ENCODE data around the gene GRIFIN.

Gene GRIFIN

GRCh38 chr7:2445898-2446555, 30.2 kb downstream of the GRIFIN start:
- Histone ChIP-seq H3K36me3 (ENCODE audit: insufficient read depth, low read length) (no peaks in the 10 kb centered on the region), H3K4me1 (ENCODE audit: control insufficient read depth, insufficient read depth, low read length) (peaks cover 9% of the 10 kb centered on the region), H3K9me3 (replicated peaks; ENCODE audit: low read length) (no peaks in the 10 kb centered on the region), H3K9ac (ENCODE audit: low read depth, low read length) (no peak overlapping the region), H3K27me3 (ENCODE audit: control insufficient read depth, insufficient read depth, low read length) (peaks cover 2% of the 10 kb centered on the region), H3K4me2 (ENCODE audit: low read length) (no peak overlapping the region), H3K4me3 (ENCODE audit: low read length) (no peak overlapping the region)

GRCh38 chr7:2445047-2445446, 31.2 kb downstream of the GRIFIN start:
- Histone ChIP-seq H3K4me3 (ENCODE audit: low read length) (no peak overlapping the region), H3K4me2 (ENCODE audit: low read length) (peak overlapping the region; percentile 10), H3K9ac (ENCODE audit: low read depth, low read length) (no peak overlapping the region), H3K9me3 (replicated peaks; ENCODE audit: low read length) (no peaks in the 10 kb centered on the region), H3K27me3 (ENCODE audit: control insufficient read depth, insufficient read depth, low read length) (peaks cover 2% of the 10 kb centered on the region), H3K4me1 (ENCODE audit: control insufficient read depth, insufficient read depth, low read length) (peaks cover 9% of the 10 kb centered on the region), H3K36me3 (ENCODE audit: insufficient read depth, low read length) (no peaks in the 10 kb centered on the region)

GRCh38 chr7:2444476-2444875, 31.7 kb downstream of the GRIFIN start:
- no peaks in the 10 kb centered on the region for H3K9me3 ChIP-seq (replicated peaks; ENCODE audit: low read length)
- peak overlapping the region; percentile 10 for H3K4me2 ChIP-seq (ENCODE audit: low read length)
- H3K36me3 ChIP-seq (ENCODE audit: insufficient read depth, low read length), result no peaks in the 10 kb centered on the region
- H3K27me3 ChIP-seq (ENCODE audit: control insufficient read depth, insufficient read depth, low read length), result no peaks in the 10 kb centered on the region
- peaks cover 9% of the 10 kb centered on the region for H3K4me1 ChIP-seq (ENCODE audit: control insufficient read depth, insufficient read depth, low read length)
- no peak overlapping the region for H3K4me3 ChIP-seq (ENCODE audit: low read length)
- peak overlapping the region; percentile 16 for H3K9ac ChIP-seq (ENCODE audit: low read depth, low read length)

- H3K36me3 ChIP-seq (ENCODE audit: insufficient read depth, low read length), result no peaks in the 10 kb centered on the region
- H3K4me1 ChIP-seq (ENCODE audit: control insufficient read depth, insufficient read depth, low read length), result peaks cover 13% of the 10 kb centered on the region
These were observed 32.7 kb downstream of the GRIFIN start for GRCh38 chr7:2443491-2443890.

GRCh38 chr7:2441430-2442058, 34.7 kb downstream of the GRIFIN start:
- no peak overlapping the region for H3K4me2 ChIP-seq (ENCODE audit: low read length)
- no peak overlapping the region for H3K4me3 ChIP-seq (ENCODE audit: low read length)
- H3K4me1 ChIP-seq (ENCODE audit: control insufficient read depth, insufficient read depth, low read length), result peaks cover 21% of the 10 kb centered on the region
- no peak overlapping the region for H3K9ac ChIP-seq (ENCODE audit: low read depth, low read length)
- no peaks in the 10 kb centered on the region for H3K9me3 ChIP-seq (replicated peaks; ENCODE audit: low read length)
- no peaks in the 10 kb centered on the region for H3K36me3 ChIP-seq (ENCODE audit: insufficient read depth, low read length)
- no peaks in the 10 kb centered on the region for H3K27me3 ChIP-seq (ENCODE audit: control insufficient read depth, insufficient read depth, low read length)

More at GRCh38 chr7:2443491-2443890, 32.7 kb downstream of the GRIFIN start:
- H3K4me2 ChIP-seq (ENCODE audit: low read length), result no peak overlapping the region
- H3K27me3 ChIP-seq (ENCODE audit: control insufficient read depth, insufficient read depth, low read length), result no peaks in the 10 kb centered on the region
- H3K4me3 ChIP-seq (ENCODE audit: low read length), result no peak overlapping the region
- H3K9me3 ChIP-seq (replicated peaks; ENCODE audit: low read length), result no peaks in the 10 kb centered on the region
- H3K9ac ChIP-seq (ENCODE audit: low read depth, low read length), result no peak overlapping the region

- H3K4me3 ChIP-seq (ENCODE audit: low read length), result no peak overlapping the region
- H3K9ac ChIP-seq (ENCODE audit: low read depth, low read length), result no peak overlapping the region
- H3K4me2 ChIP-seq (ENCODE audit: low read length), result no peak overlapping the region
These were observed 35.5 kb downstream of the GRIFIN start for GRCh38 chr7:2440608-2441245.

GRCh38 chr7:2438775-2439174, 37.4 kb downstream of the GRIFIN start:
- H3K9me3 ChIP-seq (replicated peaks; ENCODE audit: low read length), result no peaks in the 10 kb centered on the region
- no peaks in the 10 kb centered on the region for H3K27me3 ChIP-seq (ENCODE audit: control insufficient read depth, insufficient read depth, low read length)
- H3K36me3 ChIP-seq (ENCODE audit: insufficient read depth, low read length), result peaks cover 6% of the 10 kb centered on the region
- no peak overlapping the region for H3K4me2 ChIP-seq (ENCODE audit: low read length)
- H3K4me3 ChIP-seq (ENCODE audit: low read length), result no peak overlapping the region
- H3K9ac ChIP-seq (ENCODE audit: low read depth, low read length), result no peak overlapping the region
- peaks cover 12% of the 10 kb centered on the region for H3K4me1 ChIP-seq (ENCODE audit: control insufficient read depth, insufficient read depth, low read length)

More at GRCh38 chr7:2440608-2441245, 35.5 kb downstream of the GRIFIN start:
- Histone ChIP-seq H3K27me3 (ENCODE audit: control insufficient read depth, insufficient read depth, low read length) (no peaks in the 10 kb centered on the region), H3K9me3 (replicated peaks; ENCODE audit: low read length) (no peaks in the 10 kb centered on the region), H3K4me1 (ENCODE audit: control insufficient read depth, insufficient read depth, low read length) (peaks cover 21% of the 10 kb centered on the region), H3K36me3 (ENCODE audit: insufficient read depth, low read length) (no peaks in the 10 kb centered on the region)

- Histone ChIP-seq H3K4me1 (ENCODE audit: control insufficient read depth, insufficient read depth, low read length) (peaks cover 12% of the 10 kb centered on the region), H3K4me2 (ENCODE audit: low read length) (peak overlapping the region; percentile 49), H3K9me3 (replicated peaks; ENCODE audit: low read length) (no peaks in the 10 kb centered on the region), H3K4me3 (ENCODE audit: low read length) (no peak overlapping the region), H3K36me3 (ENCODE audit: insufficient read depth, low read length) (peaks cover 11% of the 10 kb centered on the region), H3K9ac (ENCODE audit: low read depth, low read length) (no peak overlapping the region), H3K27me3 (ENCODE audit: control insufficient read depth, insufficient read depth, low read length) (no peaks in the 10 kb centered on the region)
These were observed 38.0 kb downstream of the GRIFIN start for GRCh38 chr7:2438186-2438585.

- peaks cover 12% of the 10 kb centered on the region for H3K4me1 ChIP-seq (ENCODE audit: control insufficient read depth, insufficient read depth, low read length)
These were observed 38.6 kb downstream of the GRIFIN start for GRCh38 chr7:2437537-2438148.

GRCh38 chr7:2437136-2437535, 39.1 kb downstream of the GRIFIN start:
- no peak overlapping the region for H3K4me2 ChIP-seq (ENCODE audit: low read length)
- no peaks in the 10 kb centered on the region for H3K27me3 ChIP-seq (ENCODE audit: control insufficient read depth, insufficient read depth, low read length)
- H3K36me3 ChIP-seq (ENCODE audit: insufficient read depth, low read length), result peaks cover 19% of the 10 kb centered on the region
- H3K9me3 ChIP-seq (replicated peaks; ENCODE audit: low read length), result no peaks in the 10 kb centered on the region
- H3K4me3 ChIP-seq (ENCODE audit: low read length), result no peak overlapping the region
- peaks cover 12% of the 10 kb centered on the region for H3K4me1 ChIP-seq (ENCODE audit: control insufficient read depth, insufficient read depth, low read length)
- no peak overlapping the region for H3K9ac ChIP-seq (ENCODE audit: low read depth, low read length)

More at GRCh38 chr7:2437537-2438148, 38.6 kb downstream of the GRIFIN start:
- Histone ChIP-seq H3K27me3 (ENCODE audit: control insufficient read depth, insufficient read depth, low read length) (no peaks in the 10 kb centered on the region), H3K9me3 (replicated peaks; ENCODE audit: low read length) (no peaks in the 10 kb centered on the region), H3K36me3 (ENCODE audit: insufficient read depth, low read length) (peaks cover 16% of the 10 kb centered on the region), H3K9ac (ENCODE audit: low read depth, low read length) (no peak overlapping the region), H3K4me3 (ENCODE audit: low read length) (no peak overlapping the region), H3K4me2 (ENCODE audit: low read length) (peak overlapping the region; percentile 49)

GRCh38 chr7:2436341-2437104, 39.7 kb downstream of the GRIFIN start:
- Histone ChIP-seq H3K27me3 (ENCODE audit: control insufficient read depth, insufficient read depth, low read length) (no peaks in the 10 kb centered on the region), H3K4me2 (ENCODE audit: low read length) (no peak overlapping the region), H3K36me3 (ENCODE audit: insufficient read depth, low read length) (peaks cover 19% of the 10 kb centered on the region), H3K4me1 (ENCODE audit: control insufficient read depth, insufficient read depth, low read length) (peaks cover 12% of the 10 kb centered on the region), H3K9ac (ENCODE audit: low read depth, low read length) (no peak overlapping the region), H3K4me3 (ENCODE audit: low read length) (no peak overlapping the region), H3K9me3 (replicated peaks; ENCODE audit: low read length) (peaks cover under 1% of the 10 kb centered on the region)

All from skeletal muscle satellite cell (primary cell).